Osteoblast (primary cell): ENCODE data around the gene ZDHHC14. TPM values are rescaled to one million over a fixed set of nuclear protein-coding genes. Genes with fewer than 3 reads are reported as not detected.

Experiments used
- DNase-seq: peaks from one replicate; pipeline ENCODE4 v3.0.0; 2011; ENCODE audit warnings: low spot score, mixed read lengths; ENCODE audit not compliant: insufficient read length; ENCODE audit errors: missing footprints
- H2AFZ ChIP-seq: 2 replicates; pipeline ENCODE4 v1.6.0; 2011; ENCODE audit warnings: mild to moderate bottlenecking, low read length
- H3K27ac ChIP-seq: 2 replicates; pipeline ENCODE4 v1.5.1; 2011; ENCODE audit warnings: mild to moderate bottlenecking, low read depth, low read length, moderate library complexity
- H3K27me3 ChIP-seq: 2 replicates; pipeline ENCODE4 v1.6.0; 2012; ENCODE audit warnings: mild to moderate bottlenecking, control low read depth, inconsistent platforms, low read length, moderate library complexity; ENCODE audit not compliant: insufficient read depth
- H3K36me3 ChIP-seq: 2 replicates; pipeline ENCODE4 v1.5.1; 2011; ENCODE audit warnings: mild to moderate bottlenecking, low read length, control low read depth, moderate library complexity; ENCODE audit not compliant: insufficient read depth
- H3K4me1 ChIP-seq: 2 replicates; pipeline ENCODE4 v1.5.1; 2011; ENCODE audit warnings: mild to moderate bottlenecking, low read length, control low read depth, moderate library complexity; ENCODE audit not compliant: insufficient read depth
- H3K4me2 ChIP-seq: 2 replicates; pipeline ENCODE4 v1.6.0; 2011; ENCODE audit warnings: mild to moderate bottlenecking, low read length; ENCODE audit not compliant: insufficient read depth
- H3K4me3 ChIP-seq: fragments of 200-600 bp; sonication (generic); 3 replicates; pipeline ENCODE4 v1.5.1; 2012; ENCODE audit warnings: mild to moderate bottlenecking, low read length, inconsistent platforms; ENCODE audit not compliant: insufficient read depth
- H3K79me2 ChIP-seq: 2 replicates; pipeline ENCODE4 v1.6.0; 2012; ENCODE audit warnings: mild to moderate bottlenecking, low read length, control low read depth, inconsistent platforms; ENCODE audit not compliant: insufficient read depth
- H3K9me3 ChIP-seq: 2 replicates; pipeline ENCODE4 v1.5.1; 2011; ENCODE audit warnings: low read depth, low read length, control low read depth
- H4K20me1 ChIP-seq: 2 replicates; pipeline ENCODE4 v1.6.0; 2012; ENCODE audit warnings: mild to moderate bottlenecking, low read length, control low read depth; ENCODE audit not compliant: insufficient read depth
- CTCF ChIP-seq: IDR thresholded peaks from 2 replicates; pipeline ENCODE4 v1.5.1; 2011; ENCODE audit warnings: mild to moderate bottlenecking, low read depth, low read length, moderate library complexity; ENCODE audit errors: extremely low read depth
- total RNA-seq: library from RNA; depleted of rRNA; stranded (reverse); fragments of >200 nt; gene quantifications from 2 replicates; pipeline ENCODE4 v1.2.3, GENCODE V29; 2012

Gene ZDHHC14
- total RNA-seq, 1 donor = 1.4 TPM

- Histone ChIP-seq H3K4me3 (no peak overlapping the region), H4K20me1 (no peaks in the 10 kb centered on the region), H3K4me1 (no peaks in the 10 kb centered on the region), H3K4me2 (no peak overlapping the region), H3K9me3 (no peaks in the 10 kb centered on the region), H3K79me2 (no peaks in the 10 kb centered on the region), H3K27ac (no peak overlapping the region), H3K27me3 (no peaks in the 10 kb centered on the region), H2AFZ (no peak overlapping the region), H3K36me3 (no peaks in the 10 kb centered on the region)
- no peak for DNase-seq
- TF ChIP-seq CTCF = no peak
Measured at GRCh38 chr6:157443066-157443800, 62.2 kb downstream of the ZDHHC14 start.

GRCh38 chr6:157445277-157446009, 64.5 kb downstream of the ZDHHC14 start:
- Histone ChIP-seq H3K4me2 (no peak overlapping the region), H3K27ac (no peak overlapping the region), H3K79me2 (no peaks in the 10 kb centered on the region), H3K4me3 (no peak overlapping the region), H3K9me3 (no peaks in the 10 kb centered on the region), H2AFZ (peak overlapping the region; percentile 3), H3K36me3 (no peaks in the 10 kb centered on the region), H3K4me1 (no peaks in the 10 kb centered on the region), H3K27me3 (peaks cover 4% of the 10 kb centered on the region), H4K20me1 (no peaks in the 10 kb centered on the region)
- no peak for DNase-seq
- no peak for TF ChIP-seq CTCF

- Histone ChIP-seq H3K27ac (no peak overlapping the region), H3K79me2 (no peaks in the 10 kb centered on the region), H3K4me2 (no peak overlapping the region), H4K20me1 (no peaks in the 10 kb centered on the region), H2AFZ (no peak overlapping the region), H3K36me3 (no peaks in the 10 kb centered on the region), H3K4me3 (no peak overlapping the region), H3K4me1 (no peaks in the 10 kb centered on the region), H3K9me3 (no peaks in the 10 kb centered on the region), H3K27me3 (peaks cover 4% of the 10 kb centered on the region)
- DNase-seq = no peak
- no peak for TF ChIP-seq CTCF
Measured at GRCh38 chr6:157447735-157448134, 66.7 kb downstream of the ZDHHC14 start.

GRCh38 chr6:157449610-157450009, 68.6 kb downstream of the ZDHHC14 start:
- DNase-seq = no peak
- Histone ChIP-seq H3K9me3 (no peaks in the 10 kb centered on the region), H3K4me3 (no peak overlapping the region), H4K20me1 (no peaks in the 10 kb centered on the region), H3K27ac (no peak overlapping the region), H3K4me2 (no peak overlapping the region), H3K4me1 (no peaks in the 10 kb centered on the region), H3K27me3 (peaks cover 4% of the 10 kb centered on the region), H3K36me3 (no peaks in the 10 kb centered on the region), H2AFZ (no peak overlapping the region), H3K79me2 (no peaks in the 10 kb centered on the region)
- no peak for TF ChIP-seq CTCF
